ENCODE measurements around the gene FYB2. TPM values are rescaled to one million over a fixed set of nuclear protein-coding genes. Genes with fewer than 3 reads are reported as not detected.

Gene FYB2
- total RNA-seq, 1 donor = not detected

- DNase-seq (ENCODE audit: low read depth in 2 of 3, low spot score in 2 of 3) = no peak
Measured at GRCh38 chr1:56835657-56836056, 16.5 kb upstream of the FYB2 start.

GRCh38 chr1:56834137-56834900, 15.1 kb upstream of the FYB2 start:
- no peak for DNase-seq (ENCODE audit: low read depth in 2 of 3, low spot score in 2 of 3)

- DNase-seq (ENCODE audit: low read depth in 2 of 3, low spot score in 2 of 3) = no peak
Measured at GRCh38 chr1:56833088-56833487, 13.9 kb upstream of the FYB2 start.

- DNase-seq (ENCODE audit: low read depth in 2 of 3, low spot score in 2 of 3) = peak; percentile 40 to 90 (median 59)
Measured at GRCh38 chr1:56831871-56832693, 12.9 kb upstream of the FYB2 start.

- DNase-seq (ENCODE audit: low read depth in 2 of 3, low spot score in 2 of 3) = no peak
Measured at GRCh38 chr1:56830052-56830451, 10.8 kb upstream of the FYB2 start.

- no peak for DNase-seq (ENCODE audit: low read depth in 2 of 3, low spot score in 2 of 3)
Measured at GRCh38 chr1:56827711-56828110, 8.5 kb upstream of the FYB2 start.

- no peak for DNase-seq (ENCODE audit: low read depth in 2 of 3, low spot score in 2 of 3)
Measured at GRCh38 chr1:56825436-56825835, 6.2 kb upstream of the FYB2 start.

GRCh38 chr1:56824938-56825337, 5.7 kb upstream of the FYB2 start:
- no peak for DNase-seq (ENCODE audit: low read depth in 2 of 3, low spot score in 2 of 3)

- DNase-seq (ENCODE audit: low read depth in 2 of 3, low spot score in 2 of 3) = no peak
Measured at GRCh38 chr1:56824271-56824670, 5.1 kb upstream of the FYB2 start.

- DNase-seq (ENCODE audit: low read depth in 2 of 3, low spot score in 2 of 3) = peak in 2 of 3 donors; percentile 38 to 64
Measured at GRCh38 chr1:56821462-56821797, 2.2 kb upstream of the FYB2 start.

- peak in 2 of 3 donors; percentile 58 to 83 for DNase-seq (ENCODE audit: low read depth in 2 of 3, low spot score in 2 of 3)
Measured at GRCh38 chr1:56820755-56821461, 1.7 kb upstream of the FYB2 start.

GRCh38 chr1:56817716-56818463, 1.3 kb downstream of the FYB2 start:
- DNase-seq (ENCODE audit: low read depth in 2 of 3, low spot score in 2 of 3) = no peak

GRCh38 chr1:56816909-56817308, 2.3 kb downstream of the FYB2 start:
- DNase-seq (ENCODE audit: low read depth in 2 of 3, low spot score in 2 of 3) = no peak

GRCh38 chr1:56816264-56816663, 2.9 kb downstream of the FYB2 start:
- no peak for DNase-seq (ENCODE audit: low read depth in 2 of 3, low spot score in 2 of 3)

- DNase-seq (ENCODE audit: low read depth in 2 of 3, low spot score in 2 of 3) = no peak
Measured at GRCh38 chr1:56814205-56814604, 5.0 kb downstream of the FYB2 start.

GRCh38 chr1:56811331-56811730, 7.9 kb downstream of the FYB2 start:
- no peak for DNase-seq (ENCODE audit: low read depth in 2 of 3, low spot score in 2 of 3)

GRCh38 chr1:56808410-56808809, 10.8 kb downstream of the FYB2 start:
- DNase-seq (ENCODE audit: low read depth in 2 of 3, low spot score in 2 of 3) = no peak

GRCh38 chr1:56806804-56807203, 12.4 kb downstream of the FYB2 start:
- DNase-seq (ENCODE audit: low read depth in 2 of 3, low spot score in 2 of 3) = no peak

- peak in 2 of 3 donors; percentile 5 to 27 for DNase-seq (ENCODE audit: low read depth in 2 of 3, low spot score in 2 of 3)
Measured at GRCh38 chr1:56803561-56804156, 15.5 kb downstream of the FYB2 start.
